Measurements from ENCODE around the gene CEP131. TPM values are rescaled to one million over a fixed set of nuclear protein-coding genes. Genes with fewer than 3 reads are reported as not detected.

Gene CEP131
- total RNA-seq, 4 donors from 2014 or later: 5.5 to 8.1 (median 6.0) TPM

DNA sequence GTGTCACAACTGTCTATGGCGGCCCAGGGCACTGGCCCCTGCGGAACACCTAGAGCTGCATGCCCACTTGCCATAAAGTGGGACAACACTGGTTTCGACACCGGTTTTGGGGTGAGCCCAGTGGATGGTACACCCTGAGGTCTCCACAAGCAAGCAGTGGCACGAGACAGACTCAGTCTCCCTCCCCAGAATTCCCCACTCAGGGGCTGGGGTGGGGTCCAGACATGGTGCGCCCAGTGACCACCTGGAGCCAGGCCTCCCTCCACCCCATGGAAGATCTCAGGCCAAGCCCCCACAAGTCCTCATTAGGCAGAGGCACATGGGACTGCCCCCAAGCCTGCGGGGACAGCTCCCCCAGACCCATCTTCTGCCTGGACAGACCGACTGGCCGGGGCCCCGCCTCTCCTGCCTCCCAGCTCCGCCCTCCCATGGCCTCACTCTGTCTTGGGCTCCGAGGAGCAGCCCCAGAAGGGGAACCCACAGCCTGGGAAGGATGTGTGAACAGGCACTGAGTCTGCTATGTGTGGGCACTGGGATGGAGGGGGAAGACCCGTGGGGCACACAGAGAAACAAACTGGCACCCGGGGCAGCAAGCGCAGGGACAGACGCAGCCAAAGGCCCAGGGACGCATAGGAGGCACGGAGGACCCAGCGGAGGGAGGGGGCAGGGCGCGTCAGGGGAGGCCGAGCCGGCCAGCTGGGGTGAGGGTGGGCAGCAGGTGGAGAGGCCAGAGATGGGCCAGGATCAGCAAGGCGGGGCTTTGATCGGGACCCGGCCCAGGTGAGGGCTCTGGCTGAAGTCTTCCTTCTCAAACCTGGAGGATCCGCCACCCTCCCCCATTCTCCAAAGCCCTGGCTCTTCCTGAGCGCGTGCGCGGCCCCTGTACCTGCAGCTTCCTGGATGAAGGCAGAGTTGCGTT is 13.3 kb upstream of the CEP131 start:
- Histone ChIP-seq H3K4me1 (peaks cover 27 to 48% (median 30%) of the 10 kb centered on the region in 3 donors), H3K9me3 (no peaks in the 10 kb centered on the region), H3K36me3 (peaks cover 17 to 64% (median 23%) of the 10 kb centered on the region in 3 donors), H3K27me3 (no peaks in the 10 kb centered on the region), H3K27ac (no peak overlapping the region), H3K4me3 (no peak overlapping the region)
- 86 to 95% methylated on average over 13 to 18 of the region's 32 CpGs for WGBS, 2 donors
- DNase-seq: no peak
- intact Hi-C loops (cut with DNase I): no loop called here
- TF ChIP-seq CTCF (IDR thresholded peaks at IDR 0.05) (no peak), POLR2A (IDR thresholded peaks at IDR 0.05) (no peak)

DNA sequence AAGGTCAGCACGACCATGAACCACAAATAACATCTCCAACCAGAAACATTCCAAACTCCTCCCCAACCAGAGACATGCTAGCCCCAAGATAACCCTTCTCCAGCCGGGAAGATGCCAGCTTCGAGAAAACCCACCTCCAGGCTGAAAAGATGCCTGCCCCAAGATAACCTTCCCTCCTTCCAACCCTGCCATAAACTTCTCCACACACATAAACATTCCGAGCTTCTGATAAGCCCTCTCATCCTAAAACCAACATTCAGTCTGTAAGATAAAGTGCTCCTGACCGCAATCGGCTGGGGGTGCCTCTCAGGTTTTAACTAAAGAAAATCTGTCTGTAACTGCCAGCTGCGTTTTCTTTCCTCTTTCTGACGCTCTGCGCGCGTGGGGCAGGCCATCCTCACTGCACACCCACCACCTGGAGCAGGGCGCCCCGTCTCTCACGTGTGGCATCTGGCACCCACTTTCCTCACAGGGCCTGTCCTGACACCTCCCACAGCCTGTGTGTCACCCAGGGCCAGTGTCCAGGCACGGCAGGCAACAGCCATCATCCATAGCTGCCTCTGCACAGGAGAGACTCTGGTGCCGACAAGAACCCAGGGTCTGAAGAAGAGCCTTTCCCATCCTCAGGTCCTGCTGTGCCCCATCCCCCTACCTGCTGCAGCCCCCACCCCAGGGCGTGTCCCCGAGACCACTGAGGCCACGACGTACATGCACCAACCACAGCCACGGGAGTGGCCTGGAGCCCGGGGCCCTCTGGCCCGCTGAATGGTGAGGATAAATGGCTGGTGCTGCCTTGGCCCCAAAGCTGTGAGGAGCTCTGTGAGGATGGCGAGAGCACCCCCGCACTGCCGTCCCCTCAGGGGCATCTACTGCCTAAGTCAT is 12.4 kb upstream of the CEP131 start:
- Histone ChIP-seq H3K27ac (no peak overlapping the region), H3K4me3 (no peak overlapping the region), H3K27me3 (no peaks in the 10 kb centered on the region), H3K36me3 (peaks cover 23 to 70% (median 23%) of the 10 kb centered on the region in 3 donors), H3K4me1 (peaks cover 19 to 39% (median 21%) of the 10 kb centered on the region in 3 donors), H3K9me3 (no peaks in the 10 kb centered on the region)
- WGBS, 2 donors: 82 to 87% methylated on average over 11 to 12 of the region's 26 CpGs
- intact Hi-C loops (cut with DNase I): no loop called here
- no peak for DNase-seq
- TF ChIP-seq CTCF (IDR thresholded peaks at IDR 0.05): no peak
- TF ChIP-seq POLR2A (IDR thresholded peaks at IDR 0.05): no peak

GRCh38 chr17:81234506-81234855 is 11.7 kb upstream of the CEP131 start:
- Histone ChIP-seq H3K4me1 (peaks cover 14 to 32% (median 16%) of the 10 kb centered on the region in 3 donors), H3K36me3 (peaks cover 23 to 76% (median 28%) of the 10 kb centered on the region in 3 donors), H3K27ac (no peak overlapping the region), H3K9me3 (no peaks in the 10 kb centered on the region), H3K4me3 (no peak overlapping the region), H3K27me3 (no peaks in the 10 kb centered on the region)
- intact Hi-C loops (cut with DNase I): no loop called here
- WGBS, 2 donors: no CpG with 5 or more reads among the region's 13 CpGs
- DNase-seq: no peak
- TF ChIP-seq CTCF (IDR thresholded peaks at IDR 0.05) (no peak), POLR2A (IDR thresholded peaks at IDR 0.05) (no peak)

DNA sequence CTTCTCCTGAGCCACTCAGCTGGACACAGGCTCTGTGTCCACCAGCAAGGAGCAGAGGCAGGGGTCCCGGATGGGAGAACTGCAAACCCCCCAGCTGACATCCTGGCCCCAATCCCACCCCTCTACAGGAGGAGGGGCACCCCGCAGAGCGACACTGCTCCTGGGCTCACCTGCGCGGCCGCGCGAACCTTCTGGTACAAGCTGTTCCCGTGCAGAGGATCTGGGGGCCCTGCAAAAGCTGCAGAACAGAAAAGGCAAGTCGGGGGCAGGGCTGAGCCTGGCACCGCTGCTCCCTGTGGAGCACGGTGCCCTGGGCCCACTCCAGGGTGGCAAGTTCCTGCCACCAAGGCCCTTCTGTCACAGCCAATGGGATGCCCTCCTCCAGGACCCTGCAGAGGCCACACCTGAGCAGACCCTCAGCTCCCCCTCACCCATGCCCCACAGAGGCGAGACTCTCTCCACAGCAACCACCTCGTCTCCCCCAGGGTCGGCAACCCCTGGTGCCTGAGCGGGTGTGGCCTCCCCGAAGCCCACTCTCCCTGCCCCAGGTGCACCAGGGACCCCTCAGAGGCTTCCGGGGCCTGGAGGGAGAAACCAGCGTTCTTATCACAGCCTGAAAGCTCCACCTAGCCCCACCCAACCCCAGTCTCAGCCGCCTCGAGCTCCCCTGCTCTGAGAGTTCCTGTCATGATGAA is 11.2 kb upstream of the CEP131 start:
- DNase-seq: no peak
- Histone ChIP-seq H3K27me3 (no peaks in the 10 kb centered on the region), H3K4me3 (no peak overlapping the region), H3K4me1 (peaks cover 14 to 35% (median 16%) of the 10 kb centered on the region in 3 donors), H3K27ac (no peak overlapping the region), H3K9me3 (no peaks in the 10 kb centered on the region), H3K36me3 (peaks cover 23 to 82% (median 28%) of the 10 kb centered on the region in 3 donors)
- WGBS, 2 donors: 69 to 96% methylated on average over 5 of the region's 21 CpGs
- TF ChIP-seq POLR2A (IDR thresholded peaks at IDR 0.05): no peak
- TF ChIP-seq CTCF (IDR thresholded peaks at IDR 0.05): no peak
- intact Hi-C loops (cut with DNase I): no loop called here
